ENCODE data around the gene GPRC6A.
"Not testable (repeated sequence)": the region's sequence is repeated elsewhere in the genome, so short reads cannot be mapped to it uniquely, and the experiment has no call there.

GPRC6A gene

DNA sequence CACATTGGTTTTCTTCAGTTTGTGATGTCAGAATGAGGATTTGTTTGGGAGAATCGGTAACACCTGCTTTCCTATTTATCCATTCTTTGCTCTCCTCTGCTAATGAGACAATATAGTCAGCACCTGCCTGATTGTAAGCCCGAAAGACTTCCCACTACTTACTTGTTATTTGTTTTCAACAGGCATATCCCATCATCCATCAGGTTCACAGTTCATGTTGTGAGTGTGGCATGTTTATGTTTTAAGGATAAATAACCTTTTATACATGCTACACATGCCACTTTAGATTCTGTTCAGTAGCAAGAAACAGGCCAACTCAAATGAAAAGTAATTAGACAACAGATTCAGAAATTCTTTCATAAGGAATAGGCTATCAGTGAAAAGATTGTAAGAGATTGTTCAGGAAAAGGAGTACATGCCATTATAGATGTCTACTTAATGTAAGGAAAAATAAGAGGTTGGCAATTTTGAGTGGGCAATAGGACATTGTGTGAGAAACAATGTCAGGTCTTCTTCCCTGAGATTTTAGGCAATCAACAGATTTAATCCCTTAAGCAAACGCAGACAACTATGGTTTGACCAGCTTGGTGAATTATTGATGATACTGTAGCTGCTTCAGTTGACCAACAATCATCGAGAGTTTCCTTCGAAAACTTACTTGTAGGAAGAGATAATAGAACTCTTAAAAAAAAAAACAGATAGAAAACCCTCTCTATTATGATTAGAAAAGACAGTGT lies 7.9 kb upstream of the GPRC6A start:
- in situ Hi-C loops (cut with MboI; ENCODE audit: low sequenced_read_pairs, unreplicated experiment), result no loop called here
- DNase-seq (ENCODE audit: low spot score), result no peak
- TF ChIP-seq, protein P1, sequence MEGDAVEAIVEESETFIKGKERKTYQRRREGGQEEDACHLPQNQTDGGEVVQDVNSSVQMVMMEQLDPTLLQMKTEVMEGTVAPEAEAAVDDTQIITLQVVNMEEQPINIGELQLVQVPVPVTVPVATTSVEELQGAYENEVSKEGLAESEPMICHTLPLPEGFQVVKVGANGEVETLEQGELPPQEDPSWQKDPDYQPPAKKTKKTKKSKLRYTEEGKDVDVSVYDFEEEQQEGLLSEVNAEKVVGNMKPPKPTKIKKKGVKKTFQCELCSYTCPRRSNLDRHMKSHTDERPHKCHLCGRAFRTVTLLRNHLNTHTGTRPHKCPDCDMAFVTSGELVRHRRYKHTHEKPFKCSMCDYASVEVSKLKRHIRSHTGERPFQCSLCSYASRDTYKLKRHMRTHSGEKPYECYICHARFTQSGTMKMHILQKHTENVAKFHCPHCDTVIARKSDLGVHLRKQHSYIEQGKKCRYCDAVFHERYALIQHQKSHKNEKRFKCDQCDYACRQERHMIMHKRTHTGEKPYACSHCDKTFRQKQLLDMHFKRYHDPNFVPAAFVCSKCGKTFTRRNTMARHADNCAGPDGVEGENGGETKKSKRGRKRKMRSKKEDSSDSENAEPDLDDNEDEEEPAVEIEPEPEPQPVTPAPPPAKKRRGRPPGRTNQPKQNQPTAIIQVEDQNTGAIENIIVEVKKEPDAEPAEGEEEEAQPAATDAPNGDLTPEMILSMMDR (IDR thresholded peaks at IDR 0.05; ENCODE audit: borderline replicate concordance, control extremely low read depth, extremely low read depth, insufficient read depth, missing control alignments), result no peak

- DNase-seq (ENCODE audit: low spot score); in situ Hi-C loops (cut with MboI; ENCODE audit: low sequenced_read_pairs, unreplicated experiment): not testable (repeated sequence)
Measured at GRCh38 chr6:116834526-116834925, 5.6 kb upstream of the GPRC6A start.

GRCh38 chr6:116827561-116828240 lies 1.2 kb downstream of the GPRC6A start:
- no peak for DNase-seq (ENCODE audit: low spot score)
- in situ Hi-C loops (cut with MboI; ENCODE audit: low sequenced_read_pairs, unreplicated experiment), result no loop called here
- TF ChIP-seq, protein P1 (IDR thresholded peaks at IDR 0.05; ENCODE audit: borderline replicate concordance, control extremely low read depth, extremely low read depth, insufficient read depth, missing control alignments), result no peak

- in situ Hi-C loops (cut with MboI; ENCODE audit: low sequenced_read_pairs, unreplicated experiment); DNase-seq (ENCODE audit: low spot score): not testable (repeated sequence)
Measured at GRCh38 chr6:116816336-116816735, 12.5 kb downstream of the GPRC6A start.

GRCh38 chr6:116812051-116812650 lies 16.7 kb downstream of the GPRC6A start:
- in situ Hi-C loops (cut with MboI; ENCODE audit: low sequenced_read_pairs, unreplicated experiment), result no loop called here
- TF ChIP-seq, protein P1 (IDR thresholded peaks at IDR 0.05; ENCODE audit: borderline replicate concordance, control extremely low read depth, extremely low read depth, insufficient read depth, missing control alignments), result no peak
- DNase-seq (ENCODE audit: low spot score), result no peak

DNA sequence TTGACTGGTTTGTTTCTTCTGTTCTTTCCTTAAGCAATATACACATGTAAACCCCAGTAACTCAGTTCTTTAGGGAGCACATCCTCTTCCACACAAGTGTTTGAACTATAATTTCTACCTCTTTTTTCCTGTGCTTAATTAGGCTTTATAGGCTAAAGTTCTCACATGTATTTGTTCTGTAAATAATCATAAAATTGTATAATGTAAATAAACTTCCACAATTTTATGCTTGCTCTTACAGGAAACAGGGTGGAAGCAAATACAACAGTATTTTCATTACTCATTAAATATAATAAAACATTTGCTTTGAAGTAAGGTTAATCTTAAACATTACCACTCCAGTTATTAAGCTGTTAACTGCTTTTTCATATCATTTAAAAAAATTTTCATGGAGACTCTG lies 26.9 kb downstream of the GPRC6A start:
- in situ Hi-C loops (cut with MboI; ENCODE audit: low sequenced_read_pairs, unreplicated experiment), result no loop called here
- TF ChIP-seq, protein P1 (IDR thresholded peaks at IDR 0.05; ENCODE audit: borderline replicate concordance, control extremely low read depth, extremely low read depth, insufficient read depth, missing control alignments), result no peak
- DNase-seq (ENCODE audit: low spot score), result no peak

DNA sequence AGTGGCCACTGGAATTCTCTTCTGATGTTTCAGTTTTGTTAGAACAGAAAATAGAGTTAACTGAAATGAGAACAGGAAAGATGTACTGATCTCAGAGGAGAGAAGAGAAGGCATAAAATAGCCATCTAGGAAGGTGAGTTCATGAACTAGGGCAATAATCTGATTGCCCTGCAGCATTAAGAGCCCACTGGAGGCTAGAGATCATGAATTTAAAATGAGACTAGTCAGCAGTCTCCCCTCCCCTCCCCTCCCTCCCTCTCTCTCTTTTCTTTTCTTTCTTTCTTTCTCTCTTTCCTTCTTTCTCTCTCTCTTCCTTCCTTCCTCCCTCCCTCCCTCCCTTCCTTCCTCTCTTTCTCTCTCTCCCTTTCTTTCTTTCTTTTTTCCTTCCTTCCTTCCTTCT lies 28.9 kb downstream of the GPRC6A start:
- TF ChIP-seq, protein P1 (IDR thresholded peaks at IDR 0.05; ENCODE audit: borderline replicate concordance, control extremely low read depth, extremely low read depth, insufficient read depth, missing control alignments), result no peak
- in situ Hi-C loops (cut with MboI; ENCODE audit: low sequenced_read_pairs, unreplicated experiment), result no loop called here
- DNase-seq (ENCODE audit: low spot score), result no peak
